OCI-LY3 (cell line): ENCODE measurements around the gene ZC3H15.
"Not testable (repeated sequence)": the region's sequence is repeated elsewhere in the genome, so short reads cannot be mapped to it uniquely, and the experiment has no call there.

ENCODE experiments used
- H2AFZ ChIP-seq: fragments of 200-600, 300-600 bp; shearing (Covaris generic); 2 replicates; pipeline ENCODE4 v1.6.0; 2014; ENCODE audit warnings: antibody characterized with exemption, low read depth, low read length
- H3K27ac ChIP-seq: fragments of 200-600, 300-600 bp; sonication (generic); 2 replicates; pipeline ENCODE4 v1.5.1; 2014; ENCODE audit warnings: mild to moderate bottlenecking, low read length, moderate library complexity, mixed read lengths
- H3K27me3 ChIP-seq: fragments of 200-600, 300-600 bp; sonication (generic); 2 replicates; pipeline ENCODE4 v1.6.1; 2014; ENCODE audit warnings: low read depth, low read length, mixed read lengths
- H3K36me3 ChIP-seq: fragments of 200-600, 300-600 bp; sonication (generic); replicated peaks from 2 replicates; pipeline ENCODE3; 2014; ENCODE audit warnings: low read depth, low read length, mixed read lengths
- H3K4me1 ChIP-seq: fragments of 300-600, 200-600 bp; sonication (generic); 2 replicates; pipeline ENCODE4 v1.6.1; 2014; ENCODE audit warnings: low read length, mixed read lengths
- H3K4me2 ChIP-seq: fragments of 200-600, 300-600 bp; sonication (generic); 2 replicates; pipeline ENCODE4 v1.6.1; 2014; ENCODE audit warnings: low read length, mixed read lengths
- H3K4me3 ChIP-seq: fragments of 300-600, 200-600 bp; sonication (generic); 2 replicates; pipeline ENCODE4 v1.5.1; 2014; ENCODE audit warnings: antibody characterized with exemption, mild to moderate bottlenecking, low read length, moderate library complexity
- H3K79me2 ChIP-seq: fragments of 300-600, 200-600 bp; shearing (Covaris generic); 2 replicates; pipeline ENCODE4 v1.6.1; 2014; ENCODE audit warnings: mild to moderate bottlenecking, low read length, mixed read lengths
- H3K9ac ChIP-seq: fragments of 300-600, 200-600 bp; shearing (Covaris generic); 2 replicates; pipeline ENCODE4 v1.6.0; 2014; ENCODE audit warnings: mild to moderate bottlenecking, low read length, moderate library complexity
- H3K9me3 ChIP-seq: fragments of 200-600, 300-600 bp; shearing (Covaris generic); 2 replicates; pipeline ENCODE4 v1.6.1; 2014; ENCODE audit warnings: low read length, mixed read lengths; ENCODE audit not compliant: insufficient read depth
- H4K20me1 ChIP-seq: fragments of 200-600, 300-600 bp; sonication (generic); 2 replicates; pipeline ENCODE4 v1.6.1; 2016; ENCODE audit warnings: low read length, mixed read lengths; ENCODE audit not compliant: insufficient read depth
- CTCF ChIP-seq: fragments of 200-600, 300-600 bp; sonication (generic); IDR thresholded peaks from 2 replicates; pipeline ENCODE4 v1.5.1; 2014; ENCODE audit warnings: antibody characterized with exemption, low read length, low read depth
- EZH2phosphoT487 ChIP-seq: fragments of 200-600 bp; shearing (Covaris generic); IDR thresholded peaks from 2 replicates; pipeline ENCODE4 v1.6.1; 2018; ENCODE audit warnings: antibody characterized with exemption, mixed run types, low read depth

The ZC3H15 gene

GRCh38 chr2:186518291-186518690, 32.2 kb downstream of the ZC3H15 start:
- no peak overlapping the region for H3K9ac ChIP-seq
- no peak overlapping the region for H2AFZ ChIP-seq
- H4K20me1 ChIP-seq: no peaks in the 10 kb centered on the region
- H3K4me1 ChIP-seq: no peaks in the 10 kb centered on the region
- peaks cover 11% of the 10 kb centered on the region for H3K36me3 ChIP-seq
- H3K27me3 ChIP-seq: no peaks in the 10 kb centered on the region
- no peaks in the 10 kb centered on the region for H3K9me3 ChIP-seq
- no peak overlapping the region for H3K27ac ChIP-seq
- H3K4me2 ChIP-seq: no peak overlapping the region
- no peaks in the 10 kb centered on the region for H3K79me2 ChIP-seq
- H3K4me3 ChIP-seq: no peak overlapping the region
- TF ChIP-seq CTCF (no peak), EZH2phosphoT487 (no peak)

GRCh38 chr2:186518945-186519344, 32.9 kb downstream of the ZC3H15 start:
- Histone ChIP-seq H3K4me2 (no peak overlapping the region), H3K9me3 (no peaks in the 10 kb centered on the region), H3K27me3 (no peaks in the 10 kb centered on the region), H3K27ac (no peak overlapping the region), H3K79me2 (no peaks in the 10 kb centered on the region), H3K9ac (no peak overlapping the region), H3K4me3 (no peak overlapping the region), H3K4me1 (no peaks in the 10 kb centered on the region), H4K20me1 (no peaks in the 10 kb centered on the region), H2AFZ (no peak overlapping the region), H3K36me3 (peaks cover 7% of the 10 kb centered on the region)
- TF ChIP-seq EZH2phosphoT487 (no peak), CTCF (no peak)

- H3K4me1 ChIP-seq, H3K9ac ChIP-seq, H3K79me2 ChIP-seq, H4K20me1 ChIP-seq, H2AFZ ChIP-seq, H3K4me2 ChIP-seq, H3K27me3 ChIP-seq, H3K36me3 ChIP-seq, H3K9me3 ChIP-seq, H3K27ac ChIP-seq, H3K4me3 ChIP-seq: not testable (repeated sequence)
Measured at GRCh38 chr2:186521570-186522153, 35.6 kb downstream of the ZC3H15 start.

GRCh38 chr2:186522450-186522849, 36.4 kb downstream of the ZC3H15 start:
- Histone ChIP-seq H3K4me1 (no peaks in the 10 kb centered on the region), H3K4me2 (no peak overlapping the region), H3K27ac (no peak overlapping the region), H3K79me2 (no peaks in the 10 kb centered on the region), H2AFZ (no peak overlapping the region), H3K9me3 (no peaks in the 10 kb centered on the region), H3K9ac (no peak overlapping the region), H3K36me3 (peaks cover 7% of the 10 kb centered on the region), H3K27me3 (no peaks in the 10 kb centered on the region), H4K20me1 (no peaks in the 10 kb centered on the region), H3K4me3 (no peak overlapping the region)
- no peak for TF ChIP-seq CTCF
- TF ChIP-seq EZH2phosphoT487: no peak

- Histone ChIP-seq H3K4me1 (no peaks in the 10 kb centered on the region), H4K20me1 (no peaks in the 10 kb centered on the region), H2AFZ (no peak overlapping the region), H3K4me2 (no peak overlapping the region), H3K27me3 (no peaks in the 10 kb centered on the region), H3K4me3 (no peak overlapping the region), H3K36me3 (peaks cover 4% of the 10 kb centered on the region), H3K9ac (no peak overlapping the region), H3K9me3 (no peaks in the 10 kb centered on the region), H3K27ac (no peak overlapping the region), H3K79me2 (no peaks in the 10 kb centered on the region)
- no peak for TF ChIP-seq CTCF
- no peak for TF ChIP-seq EZH2phosphoT487
Measured at GRCh38 chr2:186523791-186524190, 37.7 kb downstream of the ZC3H15 start.
